Esophagus (tissue), 2 donors: ENCODE data around the gene POLR3F. TPM values are rescaled to one million over a fixed set of nuclear protein-coding genes. Genes with fewer than 3 reads are reported as not detected.

ENCODE experiments used
- H3K27ac ChIP-seq, 2 donors: one replicate each; pipeline ENCODE4 v1.5.1; 2013; ENCODE audit warnings: low read depth in 2 of 2, mild to moderate bottlenecking in 2 of 2, inconsistent platforms in 1 of 2, low read length in 1 of 2, moderate library complexity in 1 of 2
- H3K27me3 ChIP-seq, 2 donors: one replicate each; pipeline ENCODE4 v1.6.1; 2013; ENCODE audit warnings: low read length in 2 of 2, control low read depth in 1 of 2, mild to moderate bottlenecking in 1 of 2; ENCODE audit not compliant: insufficient read depth in 2 of 2, control insufficient read depth in 1 of 2
- H3K36me3 ChIP-seq, 2 donors: one replicate each; pipeline ENCODE4 v1.6.1; 2013; ENCODE audit warnings: low read length in 1 of 2; ENCODE audit not compliant: control insufficient read depth in 2 of 2, insufficient read depth in 2 of 2
- H3K4me1 ChIP-seq, 2 donors: one replicate each; pipeline ENCODE4 v1.6.1; 2013; ENCODE audit warnings: low read length in 1 of 2; ENCODE audit not compliant: control insufficient read depth in 2 of 2, insufficient read depth in 2 of 2
- H3K4me3 ChIP-seq, 2 donors: one replicate each; pipeline ENCODE4 v1.5.1; 2013; ENCODE audit warnings: low read length in 2 of 2, mild to moderate bottlenecking in 2 of 2, low read depth in 1 of 2, moderate library complexity in 1 of 2
- H3K9me3 ChIP-seq, 2 donors: one replicate each; pipeline ENCODE4 v1.6.1; 2013; ENCODE audit warnings: mild to moderate bottlenecking in 2 of 2, low read depth in 1 of 2, low read length in 1 of 2, moderate library complexity in 1 of 2; ENCODE audit not compliant: control insufficient read depth in 2 of 2, insufficient read depth in 1 of 2
- WGBS, 2 donors: extraction: QIAGEN DNeasy Blood & Tissue Kit; methylation state at CpG; one replicate each; pipeline ENCODE4 v1.1.7; 2013; 5-methylcytosine and 5-hydroxymethylcytosine counted together
- polyA plus RNA-seq, 2 donors: library from polyadenylated mRNA; stranded (reverse); fragments of 200-250 nt; gene quantifications; one replicate each; pipeline ENCODE4 v1.2.3, GENCODE V29; 2013
- donor health status: healthy with polysubstance abuse.
- donor health status: Bipolar disorder and iron deficiency.

POLR3F gene, protein sequence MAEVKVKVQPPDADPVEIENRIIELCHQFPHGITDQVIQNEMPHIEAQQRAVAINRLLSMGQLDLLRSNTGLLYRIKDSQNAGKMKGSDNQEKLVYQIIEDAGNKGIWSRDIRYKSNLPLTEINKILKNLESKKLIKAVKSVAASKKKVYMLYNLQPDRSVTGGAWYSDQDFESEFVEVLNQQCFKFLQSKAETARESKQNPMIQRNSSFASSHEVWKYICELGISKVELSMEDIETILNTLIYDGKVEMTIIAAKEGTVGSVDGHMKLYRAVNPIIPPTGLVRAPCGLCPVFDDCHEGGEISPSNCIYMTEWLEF
- polyA plus RNA-seq, result 1 to 10 TPM; 5.0 to 5.9 TPM

DNA sequence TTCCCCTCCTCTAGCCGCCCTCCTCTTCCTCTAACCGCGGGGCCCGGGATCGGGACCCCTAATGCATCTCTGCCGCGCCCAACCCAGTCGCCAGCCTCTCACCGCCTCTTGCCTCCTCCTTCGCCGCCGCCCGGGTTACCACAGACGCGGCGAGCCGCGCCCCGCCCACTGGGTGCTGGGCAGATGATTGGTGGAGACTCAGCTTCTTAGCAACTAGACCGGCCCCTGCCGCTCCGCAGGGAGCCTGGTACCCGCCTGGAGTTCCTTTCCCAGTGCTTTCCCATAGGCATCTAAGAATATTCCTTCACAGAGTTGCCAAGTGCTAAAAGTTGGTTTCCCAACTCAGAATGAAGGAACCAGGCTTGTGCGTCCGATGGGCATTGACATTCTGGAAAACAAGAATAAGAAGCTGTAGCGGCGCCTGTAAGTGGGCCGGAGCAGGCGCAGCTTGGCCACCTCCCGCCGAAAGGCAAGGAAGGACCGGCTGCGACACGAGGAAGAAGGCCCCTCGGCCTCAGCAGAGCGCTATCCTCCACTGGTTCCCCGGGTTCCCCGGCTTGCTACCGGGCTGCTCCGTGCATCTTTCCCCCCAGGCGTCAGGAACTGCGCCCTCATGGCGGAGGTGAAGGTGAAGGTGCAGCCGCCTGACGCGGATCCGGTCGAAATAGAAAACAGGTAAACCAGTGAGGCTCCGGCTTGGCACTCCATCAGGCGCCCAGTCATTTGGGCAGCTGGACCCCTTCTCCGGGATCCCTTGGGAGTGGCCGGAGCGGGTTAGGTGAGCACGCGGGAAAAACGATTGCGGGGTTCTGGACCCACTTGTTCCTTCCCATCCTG lies at the start of gene POLR3F, which contains the start of gene DZANK1:
Gene POLR3F (plus strand): TSS at position 497 of the 837 bp plus-strand sequence. CDS start 117 bp downstream, at position 614.
Gene DZANK1 (minus strand): TSS at position 137 of the 837 bp plus-strand sequence. CDS start 1,672 bp downstream, outside the sequence.
- Histone ChIP-seq H3K27me3 (no peaks in the 10 kb centered on the region), H3K36me3 (peaks cover 0 to 6% of the 10 kb centered on the region in 2 donors), H3K4me3 (peak within 1 kb of the TSS; percentile 88 to 97), H3K4me1 (peaks cover 0 to 2% of the 10 kb centered on the region in 2 donors), H3K9me3 (no peaks in the 10 kb centered on the region), H3K27ac (peak within 1 kb of the TSS; percentile 82 to 92)
- 0% methylated on average over 55 to 57 of the region's 57 CpGs for WGBS, 2 donors

DNA sequence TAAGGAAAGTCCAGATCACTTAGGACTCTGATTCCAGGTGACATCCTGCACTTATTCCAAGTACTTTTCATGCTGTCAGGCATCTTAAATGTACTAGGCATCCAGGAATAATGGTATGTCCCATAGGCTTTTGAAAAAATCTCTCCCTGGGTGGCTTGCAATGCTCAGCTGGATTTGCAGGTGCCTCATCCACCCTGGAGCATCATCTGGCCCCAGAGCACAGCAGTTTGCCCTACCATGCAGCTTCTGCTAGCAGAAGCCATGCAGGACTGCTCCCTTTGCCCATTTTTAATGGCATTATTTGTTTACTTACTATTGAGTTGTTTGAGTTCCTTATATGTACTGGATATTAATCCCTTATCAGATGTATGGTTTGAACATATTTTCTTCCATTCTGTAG lies 45.6 kb upstream of the POLR3F start:
- Histone ChIP-seq H3K27ac (no peak overlapping the region), H3K4me3 (no peak overlapping the region), H3K4me1 (no peaks in the 10 kb centered on the region), H3K9me3 (no peaks in the 10 kb centered on the region), H3K27me3 (no peaks in the 10 kb centered on the region), H3K36me3 (no peaks in the 10 kb centered on the region)

DNA sequence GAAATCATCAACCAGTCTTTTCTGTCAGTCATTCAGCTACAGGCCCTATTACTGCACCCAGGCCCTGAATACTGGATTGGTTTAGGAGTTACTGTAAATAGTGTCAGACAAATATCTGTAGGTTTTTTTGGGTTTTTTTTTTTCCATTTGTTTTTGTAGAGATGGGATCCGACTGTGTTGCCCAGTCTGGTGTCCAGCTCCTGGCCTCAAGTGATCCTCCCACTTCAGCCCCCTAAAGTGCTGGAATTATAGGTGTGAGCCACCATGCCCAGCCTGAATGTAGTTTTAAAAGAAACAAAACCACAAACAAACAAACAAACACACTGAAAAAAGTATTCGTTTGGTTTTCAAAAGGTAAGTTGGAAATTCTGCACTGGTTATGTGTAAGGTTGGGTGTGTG lies 40.0 kb upstream of the POLR3F start:
- WGBS, 2 donors, result 87 to 91% methylated on average over 2 of the region's 2 CpGs
- no peak overlapping the region for H3K27ac ChIP-seq
- no peaks in the 10 kb centered on the region for H3K4me1 ChIP-seq
- H3K27me3 ChIP-seq, result no peaks in the 10 kb centered on the region
- H3K36me3 ChIP-seq, result no peaks in the 10 kb centered on the region
- H3K4me3 ChIP-seq, result no peak overlapping the region
- H3K9me3 ChIP-seq, result no peaks in the 10 kb centered on the region

DNA sequence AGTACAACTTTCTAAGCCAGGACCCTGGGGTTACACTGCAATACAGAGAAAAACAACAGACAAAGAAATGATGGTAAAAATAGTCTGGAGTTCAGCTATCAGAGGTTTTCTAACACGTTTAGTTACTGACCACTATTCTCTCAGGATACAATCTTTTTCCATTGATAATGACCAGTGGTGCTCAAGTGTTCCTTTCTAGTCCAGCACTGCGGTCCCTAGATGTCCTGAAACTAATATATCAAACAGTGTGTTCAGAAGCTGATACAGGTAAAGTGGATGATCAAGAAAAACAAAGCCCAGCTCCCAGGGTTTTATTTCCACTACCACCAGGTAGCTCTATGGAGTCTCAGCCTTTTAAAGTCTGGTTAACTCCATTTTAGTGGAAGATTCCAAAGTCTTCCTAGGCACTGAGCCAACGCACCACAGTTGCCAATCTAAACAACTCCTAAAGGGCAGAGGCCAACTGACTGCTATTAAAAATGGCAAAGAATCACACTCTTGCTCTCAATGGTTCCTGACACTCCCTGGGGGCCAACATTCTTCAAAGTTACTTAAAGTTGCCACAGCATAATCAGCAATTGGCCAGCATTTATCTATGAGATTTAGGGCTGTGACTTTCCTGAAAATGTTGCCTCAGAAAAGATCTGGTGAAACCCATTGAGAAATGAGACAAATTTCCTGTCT lies 38.6 kb upstream of the POLR3F start:
- H3K4me3 ChIP-seq, result no peak overlapping the region
- H3K27me3 ChIP-seq, result no peaks in the 10 kb centered on the region
- H3K4me1 ChIP-seq, result no peaks in the 10 kb centered on the region
- WGBS, 2 donors, result 45 to 55% methylated on average over 3 of the region's 3 CpGs
- no peaks in the 10 kb centered on the region for H3K9me3 ChIP-seq
- H3K27ac ChIP-seq, result no peak overlapping the region
- no peaks in the 10 kb centered on the region for H3K36me3 ChIP-seq

DNA sequence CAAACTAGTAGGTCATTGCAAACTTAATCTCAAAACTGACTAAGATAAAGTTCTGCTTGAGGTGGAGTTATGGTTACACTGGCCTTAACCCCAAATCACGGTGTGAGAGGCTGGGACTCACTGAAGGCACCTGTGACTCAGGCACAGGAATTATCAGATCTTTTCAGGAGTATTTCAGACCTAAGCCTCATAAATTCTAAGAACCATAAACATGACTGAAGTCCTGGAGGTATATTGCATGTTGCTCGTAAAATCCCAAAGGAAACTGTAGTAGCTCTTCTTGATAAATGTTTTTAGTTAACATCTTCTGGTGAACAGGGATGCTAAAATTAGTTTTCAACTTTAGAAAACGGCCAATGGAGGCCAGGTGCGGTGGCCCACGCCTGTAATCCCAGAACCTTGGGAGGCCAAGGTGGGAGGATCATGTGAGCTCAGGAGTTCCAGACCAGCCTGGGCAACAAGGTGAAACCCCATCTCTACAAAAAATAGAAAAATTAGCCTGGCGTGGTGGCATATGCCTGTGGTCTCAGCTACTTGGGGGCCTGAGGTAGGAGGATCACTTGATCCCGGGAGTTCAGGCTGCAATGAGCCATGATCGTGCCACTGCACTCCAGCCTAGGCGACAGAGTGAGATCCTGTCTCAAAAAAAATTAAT lies 36.9 kb upstream of the POLR3F start:
- 89 to 95% methylated on average over 9 of the region's 9 CpGs for WGBS, 2 donors
- no peaks in the 10 kb centered on the region for H3K27me3 ChIP-seq
- no peaks in the 10 kb centered on the region for H3K4me1 ChIP-seq
- no peaks in the 10 kb centered on the region for H3K36me3 ChIP-seq
- H3K4me3 ChIP-seq, result no peak overlapping the region
- no peak overlapping the region for H3K27ac ChIP-seq
- H3K9me3 ChIP-seq, result no peaks in the 10 kb centered on the region

DNA sequence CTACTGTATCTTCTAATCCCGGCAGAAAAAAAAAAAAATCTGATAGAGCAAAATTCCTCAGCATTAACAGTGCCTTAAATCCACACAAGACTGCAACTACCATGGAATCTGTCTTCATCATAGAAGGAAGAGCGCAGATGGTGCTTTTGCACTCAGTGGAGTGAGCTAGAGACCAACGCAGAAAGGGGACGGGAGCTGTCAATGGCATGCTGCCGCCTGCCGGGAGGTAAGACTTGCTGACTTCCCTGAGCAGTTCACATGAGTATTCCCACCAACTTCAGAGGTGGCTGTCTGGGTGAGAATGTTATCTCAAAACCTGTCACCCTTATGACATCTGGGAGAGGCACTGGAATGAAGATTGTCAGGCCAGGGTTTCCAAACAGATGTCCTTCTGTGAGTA lies 36.0 kb upstream of the POLR3F start:
- H3K9me3 ChIP-seq, result no peaks in the 10 kb centered on the region
- 80 to 91% methylated on average over 6 of the region's 6 CpGs for WGBS, 2 donors
- H3K27me3 ChIP-seq, result no peaks in the 10 kb centered on the region
- no peaks in the 10 kb centered on the region for H3K36me3 ChIP-seq
- no peaks in the 10 kb centered on the region for H3K4me1 ChIP-seq
- no peak overlapping the region for H3K27ac ChIP-seq
- no peak overlapping the region for H3K4me3 ChIP-seq

DNA sequence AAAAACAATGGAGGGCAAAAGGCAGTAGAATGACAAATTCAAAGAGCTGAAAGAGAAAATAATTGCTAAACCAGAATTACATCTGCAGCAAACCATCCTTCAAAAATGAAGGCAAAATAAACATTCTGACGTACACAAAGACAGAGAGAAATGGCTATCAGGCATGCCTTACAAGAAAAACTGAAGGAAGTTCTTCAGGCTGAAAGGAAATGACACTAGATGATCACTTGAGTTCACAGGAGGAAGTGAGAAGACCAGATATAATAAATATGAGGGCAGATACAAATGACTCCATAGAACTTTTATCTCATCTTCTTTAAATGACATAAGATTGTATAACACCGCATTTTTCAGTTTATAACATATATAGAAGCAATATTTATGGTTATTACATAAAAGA lies 30.3 kb upstream of the POLR3F start:
- H3K27me3 ChIP-seq, result no peaks in the 10 kb centered on the region
- no peaks in the 10 kb centered on the region for H3K4me1 ChIP-seq
- H3K27ac ChIP-seq, result no peak overlapping the region
- no peak overlapping the region for H3K4me3 ChIP-seq
- 77% methylated on average over 2 of the region's 2 CpGs for WGBS, 2 donors
- no peaks in the 10 kb centered on the region for H3K9me3 ChIP-seq
- no peaks in the 10 kb centered on the region for H3K36me3 ChIP-seq

DNA sequence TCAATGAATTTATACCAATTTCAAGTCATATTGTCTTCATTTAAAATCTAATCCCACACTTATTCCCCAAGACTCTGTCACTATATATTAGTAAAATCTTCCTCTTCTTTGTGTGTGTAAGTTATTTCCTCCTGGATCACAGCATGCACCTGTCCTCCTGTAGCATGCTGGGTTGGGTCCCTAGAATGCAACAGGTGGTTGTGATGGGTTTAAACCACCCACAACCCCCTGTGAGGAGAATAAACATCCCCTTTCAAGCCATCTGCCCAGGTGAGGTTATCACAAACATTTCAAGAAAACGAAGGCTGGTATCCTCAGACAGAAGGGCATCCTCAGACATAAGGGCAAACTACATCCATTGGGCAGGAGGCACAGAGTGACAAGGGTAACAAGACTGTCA lies 26.8 kb upstream of the POLR3F start:
- H3K4me1 ChIP-seq, result no peaks in the 10 kb centered on the region

DNA sequence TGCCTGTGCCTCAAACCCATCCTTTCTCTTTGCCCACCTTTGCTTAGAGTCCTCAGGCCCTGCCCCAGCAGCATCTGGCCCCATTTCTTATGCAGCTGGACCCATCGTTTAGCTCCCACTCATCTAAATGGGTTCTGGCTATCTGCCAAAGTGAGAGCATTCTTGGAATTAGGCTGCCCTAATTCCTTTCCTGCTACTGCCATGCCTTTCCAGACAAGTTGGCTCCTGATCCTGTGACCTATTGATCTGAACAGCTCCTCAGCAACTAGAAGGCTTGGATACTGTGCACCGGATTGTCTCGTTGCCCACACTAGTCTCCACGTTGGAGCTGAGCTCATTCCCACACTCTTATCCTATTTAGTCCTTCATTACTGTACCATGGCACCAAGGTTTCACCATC lies 23.3 kb upstream of the POLR3F start:
- no peaks in the 10 kb centered on the region for H3K9me3 ChIP-seq
- no peak overlapping the region for H3K4me3 ChIP-seq
- H3K27me3 ChIP-seq, result no peaks in the 10 kb centered on the region
- no peak overlapping the region for H3K27ac ChIP-seq
- H3K36me3 ChIP-seq, result no peaks in the 10 kb centered on the region
- H3K4me1 ChIP-seq, result no peaks in the 10 kb centered on the region
- 50 to 54% methylated on average over 4 of the region's 4 CpGs for WGBS, 2 donors

More for the DNA sequence above, 26.8 kb upstream of the POLR3F start:
- no peak overlapping the region for H3K4me3 ChIP-seq
- H3K9me3 ChIP-seq, result no peaks in the 10 kb centered on the region
- 36 to 61% methylated on average over 1 of the region's 1 CpG for WGBS, 2 donors
- H3K36me3 ChIP-seq, result no peaks in the 10 kb centered on the region
- H3K27me3 ChIP-seq, result no peaks in the 10 kb centered on the region
- no peak overlapping the region for H3K27ac ChIP-seq
